B cell (primary cell): Measurements from ENCODE around the gene CAMP. TPM values are rescaled to one million over a fixed set of nuclear protein-coding genes. Genes with fewer than 3 reads are reported as not detected.

ENCODE experiments used
- ATAC-seq: fragments of 200-7000 bp; cut with Tn5 transposase; one replicate; pipeline ENCODE4 v1.10.0; 2021; ENCODE audit warnings: low read depth, mild to moderate bottlenecking, moderate number of reproducible peaks, moderate library complexity
- CTCF ChIA-PET: fragments of 350-600 bp; sonication (Branson Sonifier 250); formaldehyde crosslinking; loops from one replicate; lab custom pipeline; 2021; ENCODE audit warnings: antibody characterized with exemption, inconsistent platforms; lab: Charles Lee
- POLR2A ChIA-PET: fragments of 350-600 bp; sonication (Branson Sonifier 250); formaldehyde crosslinking; loops from one replicate; lab custom pipeline; 2021; ENCODE audit warnings: antibody characterized with exemption; lab: Charles Lee
- DNase-seq: peaks from one replicate; pipeline ENCODE4 v3.0.0; 2013
- H2AFZ ChIP-seq: 2 replicates; pipeline ENCODE4 v1.6.1; 2012; ENCODE audit warnings: mild to moderate bottlenecking, low read depth, low read length; ENCODE audit not compliant: insufficient read depth, poor library complexity, severe bottlenecking
- H3K27ac ChIP-seq, 2 donors: 1 replicate in 1 of 2; 2 replicates in 1 of 2; pipeline ENCODE4 v1.5.1; 2012 to 2013; ENCODE audit warnings: low read length in 2 of 2, mild to moderate bottlenecking in 2 of 2, moderate library complexity in 1 of 2
- H3K27me3 ChIP-seq, 4 experiments: fragments of 200-600 bp in 1 of 4; sonication (generic) in 1 of 4; replicated peaks in 1 of 4; 1 replicate in 2 of 4; 2 replicates in 2 of 4; pipeline versions ENCODE4 v1.6.1 to v1.7.0; 2013 to 2016; ENCODE audit warnings: low read length in 3 of 4, mild to moderate bottlenecking in 2 of 4, mixed read lengths in 1 of 4, moderate library complexity in 1 of 4; ENCODE audit not compliant: insufficient read depth in 4 of 4, control insufficient read depth in 3 of 4; ENCODE audit errors: control extremely low read depth in 1 of 4
- H3K36me3 ChIP-seq, 2 experiments: replicated peaks in 1 of 2; 1 replicate in 1 of 2; 2 replicates in 1 of 2; pipeline versions ENCODE4 v1.6.1 to v1.7.1; 2013; ENCODE audit warnings: low read length in 1 of 2; ENCODE audit not compliant: insufficient read depth in 2 of 2, control insufficient read depth in 1 of 2; ENCODE audit errors: control extremely low read depth in 1 of 2, extremely low read depth in 1 of 2
- H3K4me1 ChIP-seq, 2 donors: fragments of 200-600 bp in 1 of 2; sonication (generic) in 1 of 2; 1 replicate in 1 of 2; 2 replicates in 1 of 2; pipeline versions ENCODE4 v1.5.1 to v1.6.1; 2013 to 2017; ENCODE audit warnings: low read length in 2 of 2; ENCODE audit not compliant: control insufficient read depth in 2 of 2, insufficient read depth in 2 of 2
- H3K4me2 ChIP-seq: replicated peaks from 2 replicates; pipeline ENCODE3; 2012; ENCODE audit warnings: mild to moderate bottlenecking, low read depth, low read length; ENCODE audit not compliant: poor library complexity, severe bottlenecking
- H3K4me3 ChIP-seq, 5 experiments: fragments of 200-600 bp in 1 of 5; sonication (generic) in 1 of 5; 1 replicate in 3 of 5; 2 replicates in 2 of 5; pipeline versions ENCODE4 v1.5.1 to v1.7.0; 2011 to 2016; ENCODE audit warnings: low read length in 4 of 5, mild to moderate bottlenecking in 4 of 5, low read depth in 2 of 5, control low read depth in 1 of 5, moderate library complexity in 1 of 5; ENCODE audit not compliant: insufficient read depth in 1 of 5; ENCODE audit errors: control extremely low read depth in 1 of 5, extremely low read depth in 1 of 5
- H3K79me2 ChIP-seq: fragments of 200-600 bp; sonication (generic); one replicate; pipeline ENCODE4 v1.6.0; 2016; ENCODE audit warnings: low read length; ENCODE audit not compliant: control insufficient read depth, insufficient read depth
- H3K9ac ChIP-seq: fragments of 200-600 bp; sonication (generic); 2 replicates; pipeline ENCODE4 v1.6.1; 2017; ENCODE audit warnings: mild to moderate bottlenecking, low read length, moderate library complexity
- H3K9me3 ChIP-seq, 3 donors: one replicate each; pipeline versions ENCODE4 v1.6.1 to v1.7.1; 2013; ENCODE audit warnings: low read length in 2 of 3; ENCODE audit not compliant: control insufficient read depth in 2 of 3, insufficient read depth in 1 of 3; ENCODE audit errors: control extremely low read depth in 1 of 3
- H4K20me1 ChIP-seq: 2 replicates; pipeline ENCODE4 v1.6.0; 2012; ENCODE audit warnings: mild to moderate bottlenecking, low read length; ENCODE audit not compliant: insufficient read depth, control insufficient read depth, poor library complexity, severe bottlenecking
- H3K27ac Mint-ChIP-seq: one replicate; pipeline ENCODE4 v1.8.0; 2021; ENCODE audit warnings: mixed read lengths
- H3K27me3 Mint-ChIP-seq: one replicate; pipeline ENCODE4 v1.8.0; 2021; ENCODE audit warnings: mixed read lengths
- H3K4me1 Mint-ChIP-seq: one replicate; pipeline ENCODE4 v1.8.0; 2021; ENCODE audit warnings: mixed read lengths
- H3K4me3 Mint-ChIP-seq: one replicate; pipeline ENCODE4 v1.8.0; 2021; ENCODE audit warnings: mixed read lengths
- H3K9me3 Mint-ChIP-seq: one replicate; pipeline ENCODE4 v1.8.0; 2022; ENCODE audit warnings: mixed read lengths; ENCODE audit not compliant: insufficient read depth
- CTCF ChIP-seq: fragments of 200-600 bp; IDR thresholded peaks from one replicate; pipeline ENCODE4 v1.8.0; 2022; ENCODE audit warnings: antibody characterized with exemption, mild to moderate bottlenecking
- EZH2 ChIP-seq: IDR thresholded peaks from 2 replicates; pipeline ENCODE4 v1.6.1; 2012; ENCODE audit warnings: borderline replicate concordance, low read depth, mild to moderate bottlenecking, moderate library complexity, low read length; ENCODE audit not compliant: insufficient read depth, poor library complexity, severe bottlenecking
- WGBS: methylation state at CpG from one replicate; pipeline ENCODE4 v1.1.5; 2013; ENCODE audit warnings: missing lambda C conversion rate; ENCODE audit not compliant: insufficient coverage; 5-methylcytosine and 5-hydroxymethylcytosine counted together
- intact Hi-C: fragments of 100-400 bp; cut with micrococcal nuclease; formaldehyde crosslinking; loops from one replicate; pipeline ENCODE4 v1.10.0; 2022
- polyA plus RNA-seq: library from polyadenylated mRNA; depleted of rRNA; stranded (reverse); fragments of >200 nt; gene quantifications from 2 replicates; pipeline ENCODE4 v1.2.3, GENCODE V29; 2012
- small RNA-seq: library from RNA; depleted of rRNA; stranded (forward); fragments of <200 nt; gene quantifications from one replicate; pipeline ENCODE3, GENCODE V24; 2012; ENCODE audit warnings: low replicate concordance, low read depth; ENCODE audit not compliant: insufficient read length
- total RNA-seq, 2 donors: library from RNA; stranded (reverse); fragments of 120-200 nt in 1 of 2; gene quantifications; 1 replicate in 1 of 2; 2 replicates in 1 of 2; pipeline versions ENCODE4 v1.2.3 to v1.2.4, GENCODE V29; 2013 to 2022

CAMP gene
- total and polyA plus RNA-seq, 2 donors (not counting 1 experiment from before 2014, with no cell fraction given): 0.30 TPM; not detected in 1

DNA sequence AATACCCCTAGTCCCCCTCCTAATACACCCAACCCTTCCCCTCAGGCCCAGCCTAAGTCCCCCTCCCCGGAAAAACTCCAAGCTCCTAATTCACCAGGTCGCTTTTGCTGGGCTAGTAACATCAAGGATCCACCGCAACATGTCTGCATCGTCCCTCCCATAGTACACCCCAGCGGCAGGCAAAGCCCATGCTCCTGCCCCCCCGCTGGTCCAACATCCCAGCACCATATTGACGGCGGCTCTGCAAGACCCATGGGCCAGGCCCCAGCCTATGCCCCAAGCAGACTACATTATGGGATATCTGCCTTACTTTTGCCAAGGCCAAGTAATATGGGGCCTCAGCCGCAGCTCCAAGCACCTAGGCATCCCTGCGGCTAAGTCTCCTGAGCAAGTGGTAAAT is 51.2 kb downstream of the CAMP start:
- H3K27ac ChIP-seq: no peak overlapping the region
- H3K9me3 Mint-ChIP-seq: no peaks in the 10 kb centered on the region
- no peaks in the 10 kb centered on the region for H3K27me3 Mint-ChIP-seq
- no peaks in the 10 kb centered on the region for H3K79me2 ChIP-seq
- no peak overlapping the region for H3K4me3 Mint-ChIP-seq
- no peak overlapping the region for H3K4me3 ChIP-seq
- ATAC-seq (no peak), DNase-seq (no peak)
- no peak overlapping the region for H3K9ac ChIP-seq
- H3K27ac Mint-ChIP-seq: peak overlapping the region; percentile 41
- intact Hi-C loops: no loop called here
- H3K4me1 Mint-ChIP-seq: no peaks in the 10 kb centered on the region
- H2AFZ ChIP-seq: no peak overlapping the region
- no peaks in the 10 kb centered on the region for H3K27me3 ChIP-seq
- H3K4me2 ChIP-seq: no peak overlapping the region
- no peaks in the 10 kb centered on the region for H3K4me1 ChIP-seq
- no peak for TF ChIP-seq EZH2
- TF ChIP-seq CTCF: no peak
- ChIA-PET CTCF (interaction anchor here (1.3 to 9.3 kb wide), 4 partner anchors 160 to 274 kb away, joined by 3 to 148 read pairs (median 20); no protein-coding TSS in a partner anchor), POLR2A (no interaction called here)
- H4K20me1 ChIP-seq: no peaks in the 10 kb centered on the region
- peaks cover 0 to 3% (median 0%) of the 10 kb centered on the region in 3 donors for H3K9me3 ChIP-seq
- H3K36me3 ChIP-seq: peaks cover 0 to 5% of the 10 kb centered on the region in 2 experiments
- WGBS: 100% methylated on average over 9 of the region's 10 CpGs

Small RNAs within 50 kb of the gene (small RNA-seq; reads per million reads assigned to genes)
- gene MIR4443 (not detected), gene NDUFB1P1 (not detected), gene RNU7-128P (not detected)

Other genes with a start within 250 kb of the CAMP start
- 132 TPM in 2 replicates for gene MAP4, start 207.1 kb upstream of the CAMP start, total RNA-seq
- gene MAP4, start 207.1 kb upstream of the CAMP start, polyA plus RNA-seq: 36.3 and 39.2 TPM in 2 replicates
- 0.07 and 0.53 TPM in 2 replicates for gene CDC25A, start 35.1 kb upstream of the CAMP start, total RNA-seq
- gene CDC25A, start 35.1 kb upstream of the CAMP start, polyA plus RNA-seq: 0.22 and 0.27 TPM in 2 replicates
- 29.8 and 34.7 TPM in 2 replicates for gene ZNF589, start 17.6 kb downstream of the CAMP start, total RNA-seq
- 36.1 and 36.8 TPM in 2 replicates for gene ZNF589, start 17.6 kb downstream of the CAMP start, polyA plus RNA-seq
- gene NME6, start 77.9 kb downstream of the CAMP start, total RNA-seq: 48.9 and 52.4 TPM in 2 replicates
- gene NME6, start 77.9 kb downstream of the CAMP start, polyA plus RNA-seq: 14.4 and 17.9 TPM in 2 replicates
- gene SPINK8, start 110.2 kb downstream of the CAMP start, total RNA-seq: not detected in 2 replicates
- not detected in 2 replicates for gene SPINK8, start 110.2 kb downstream of the CAMP start, polyA plus RNA-seq
- gene FBXW12, start 148.7 kb downstream of the CAMP start, total RNA-seq: not detected in 2 replicates
- not detected in 2 replicates for gene FBXW12, start 148.7 kb downstream of the CAMP start, polyA plus RNA-seq
- gene PLXNB1, start 206.6 kb downstream of the CAMP start, total RNA-seq: 3.9 and 5.0 TPM in 2 replicates
- gene PLXNB1, start 206.6 kb downstream of the CAMP start, polyA plus RNA-seq: 0.95 and 1.6 TPM in 2 replicates
- 5.0 and 6.2 TPM in 2 replicates for gene CCDC51, start 216.6 kb downstream of the CAMP start, total RNA-seq
- 4.5 and 5.9 TPM in 2 replicates for gene CCDC51, start 216.6 kb downstream of the CAMP start, polyA plus RNA-seq
- 185 and 194 TPM in 2 replicates for gene TMA7, start 216.8 kb downstream of the CAMP start, total RNA-seq
- gene TMA7, start 216.8 kb downstream of the CAMP start, polyA plus RNA-seq: 169 and 191 TPM in 2 replicates
- 11.6 and 14.3 TPM in 2 replicates for gene ATRIP, start 223.2 kb downstream of the CAMP start, total RNA-seq
- 10.5 and 12.6 TPM in 2 replicates for gene ATRIP, start 223.2 kb downstream of the CAMP start, polyA plus RNA-seq